ENCODE results near the gene SORCS1. TPM values are rescaled to one million over a fixed set of nuclear protein-coding genes. Genes with fewer than 3 reads are reported as not detected.

Gene SORCS1
- total and polyA plus RNA-seq, 2 donors (not counting 1 experiment from before 2014, with no cell fraction given), result not detected

GRCh38 chr10:107072786-107073185, 91.7 kb downstream of the SORCS1 start:
- ATAC-seq (ENCODE audit: low read depth) (no peak), DNase-seq (no peak)
- H3K27ac Mint-ChIP-seq, result no peak overlapping the region
- H2AFZ ChIP-seq (ENCODE audit: insufficient read depth, low read depth, low read length, poor library complexity, severe bottlenecking), result no peak overlapping the region
- no peaks in the 10 kb centered on the region for H3K27me3 ChIP-seq (replicated peaks in 1 of 4; ENCODE audit: control extremely low read depth in 1 of 4, control insufficient read depth in 3 of 4, insufficient read depth in 4 of 4, low read length in 3 of 4)
- CTCF ChIA-PET, result no interaction called here
- H3K9me3 ChIP-seq (ENCODE audit: control extremely low read depth in 1 of 3, control insufficient read depth in 2 of 3, insufficient read depth in 1 of 3, low read length in 2 of 3), result no peaks in the 10 kb centered on the region
- POLR2A ChIA-PET, result no interaction called here
- H3K9me3 Mint-ChIP-seq (ENCODE audit: insufficient read depth), result peaks cover 6% of the 10 kb centered on the region
- no peaks in the 10 kb centered on the region for H4K20me1 ChIP-seq (ENCODE audit: control insufficient read depth, insufficient read depth, low read length, poor library complexity, severe bottlenecking)
- H3K4me2 ChIP-seq (replicated peaks; ENCODE audit: low read depth, low read length, poor library complexity, severe bottlenecking), result no peak overlapping the region
- no peaks in the 10 kb centered on the region for H3K4me1 ChIP-seq (ENCODE audit: control insufficient read depth in 2 of 2, insufficient read depth in 2 of 2, low read length in 2 of 2)
- no peak overlapping the region for H3K27ac ChIP-seq (ENCODE audit: low read length in 2 of 2)
- no peaks in the 10 kb centered on the region for H3K79me2 ChIP-seq (ENCODE audit: control insufficient read depth, insufficient read depth, low read length)
- WGBS (ENCODE audit: insufficient coverage), result 93% methylated on average over 4 of the region's 5 CpGs
- intact Hi-C loops (cut with micrococcal nuclease), result no loop called here
- H3K36me3 ChIP-seq (replicated peaks in 1 of 2; ENCODE audit: control extremely low read depth in 1 of 2, control insufficient read depth in 1 of 2, extremely low read depth in 1 of 2, insufficient read depth in 2 of 2, low read length in 1 of 2), result no peaks in the 10 kb centered on the region
- H3K9ac ChIP-seq (ENCODE audit: low read length), result no peak overlapping the region
- TF ChIP-seq EZH2 (IDR thresholded peaks at IDR 0.05; ENCODE audit: borderline replicate concordance, insufficient read depth, low read depth, low read length, poor library complexity, severe bottlenecking), result no peak
- TF ChIP-seq, protein P1, sequence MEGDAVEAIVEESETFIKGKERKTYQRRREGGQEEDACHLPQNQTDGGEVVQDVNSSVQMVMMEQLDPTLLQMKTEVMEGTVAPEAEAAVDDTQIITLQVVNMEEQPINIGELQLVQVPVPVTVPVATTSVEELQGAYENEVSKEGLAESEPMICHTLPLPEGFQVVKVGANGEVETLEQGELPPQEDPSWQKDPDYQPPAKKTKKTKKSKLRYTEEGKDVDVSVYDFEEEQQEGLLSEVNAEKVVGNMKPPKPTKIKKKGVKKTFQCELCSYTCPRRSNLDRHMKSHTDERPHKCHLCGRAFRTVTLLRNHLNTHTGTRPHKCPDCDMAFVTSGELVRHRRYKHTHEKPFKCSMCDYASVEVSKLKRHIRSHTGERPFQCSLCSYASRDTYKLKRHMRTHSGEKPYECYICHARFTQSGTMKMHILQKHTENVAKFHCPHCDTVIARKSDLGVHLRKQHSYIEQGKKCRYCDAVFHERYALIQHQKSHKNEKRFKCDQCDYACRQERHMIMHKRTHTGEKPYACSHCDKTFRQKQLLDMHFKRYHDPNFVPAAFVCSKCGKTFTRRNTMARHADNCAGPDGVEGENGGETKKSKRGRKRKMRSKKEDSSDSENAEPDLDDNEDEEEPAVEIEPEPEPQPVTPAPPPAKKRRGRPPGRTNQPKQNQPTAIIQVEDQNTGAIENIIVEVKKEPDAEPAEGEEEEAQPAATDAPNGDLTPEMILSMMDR (IDR thresholded peaks at IDR 0.05), result no peak
- no peak overlapping the region for H3K4me3 ChIP-seq (ENCODE audit: control extremely low read depth in 1 of 5, extremely low read depth in 1 of 5, insufficient read depth in 1 of 5, low read depth in 2 of 5, low read length in 4 of 5)
- no peak overlapping the region for H3K4me3 Mint-ChIP-seq
- H3K4me1 Mint-ChIP-seq, result no peaks in the 10 kb centered on the region
- H3K27me3 Mint-ChIP-seq, result no peaks in the 10 kb centered on the region

GRCh38 chr10:107072028-107072427, 92.5 kb downstream of the SORCS1 start:
- Mint-ChIP-seq H3K27ac (no peak overlapping the region), H3K9me3 (ENCODE audit: insufficient read depth) (peaks cover 6% of the 10 kb centered on the region), H3K27me3 (no peaks in the 10 kb centered on the region), H3K4me1 (no peaks in the 10 kb centered on the region), H3K4me3 (no peak overlapping the region)
- DNase-seq (no peak), ATAC-seq (ENCODE audit: low read depth) (no peak)
- Histone ChIP-seq H4K20me1 (ENCODE audit: control insufficient read depth, insufficient read depth, low read length, poor library complexity, severe bottlenecking) (no peaks in the 10 kb centered on the region), H3K36me3 (replicated peaks in 1 of 2; ENCODE audit: control extremely low read depth in 1 of 2, control insufficient read depth in 1 of 2, extremely low read depth in 1 of 2, insufficient read depth in 2 of 2, low read length in 1 of 2) (no peaks in the 10 kb centered on the region), H3K79me2 (ENCODE audit: control insufficient read depth, insufficient read depth, low read length) (no peaks in the 10 kb centered on the region), H3K9me3 (ENCODE audit: control extremely low read depth in 1 of 3, control insufficient read depth in 2 of 3, insufficient read depth in 1 of 3, low read length in 2 of 3) (no peaks in the 10 kb centered on the region), H3K9ac (ENCODE audit: low read length) (no peak overlapping the region), H3K4me3 (ENCODE audit: control extremely low read depth in 1 of 5, extremely low read depth in 1 of 5, insufficient read depth in 1 of 5, low read depth in 2 of 5, low read length in 4 of 5) (no peak overlapping the region), H2AFZ (ENCODE audit: insufficient read depth, low read depth, low read length, poor library complexity, severe bottlenecking) (no peak overlapping the region), H3K27me3 (replicated peaks in 1 of 4; ENCODE audit: control extremely low read depth in 1 of 4, control insufficient read depth in 3 of 4, insufficient read depth in 4 of 4, low read length in 3 of 4) (no peaks in the 10 kb centered on the region), H3K4me2 (replicated peaks; ENCODE audit: low read depth, low read length, poor library complexity, severe bottlenecking) (no peak overlapping the region), H3K4me1 (ENCODE audit: control insufficient read depth in 2 of 2, insufficient read depth in 2 of 2, low read length in 2 of 2) (no peaks in the 10 kb centered on the region), H3K27ac (ENCODE audit: low read length in 2 of 2) (no peak overlapping the region)
- CTCF ChIA-PET, result no interaction called here
- intact Hi-C loops (cut with micrococcal nuclease), result no loop called here
- 80% methylated on average over 1 of the region's 3 CpGs for WGBS (ENCODE audit: insufficient coverage)
- no peak for TF ChIP-seq EZH2 (IDR thresholded peaks at IDR 0.05; ENCODE audit: borderline replicate concordance, insufficient read depth, low read depth, low read length, poor library complexity, severe bottlenecking)
- TF ChIP-seq, protein P1 (IDR thresholded peaks at IDR 0.05), result no peak
- POLR2A ChIA-PET, result no interaction called here
